OCI-LY1 (cell line): ENCODE measurements around the gene IQCF5.

ENCODE experiments used
- CTCF ChIP-seq: fragments of 200-600 bp; sonication (generic), shearing (Covaris generic); IDR thresholded peaks from 2 replicates; pipeline ENCODE4 v1.5.1; 2017; ENCODE audit warnings: mild to moderate bottlenecking, antibody characterized with exemption, low read length, moderate library complexity, mixed read lengths
- EZH2 ChIP-seq: fragments of 200-600 bp; sonication (generic), shearing (Covaris generic); IDR thresholded peaks from 2 replicates; pipeline ENCODE4 v1.8.0; 2017; ENCODE audit warnings: borderline replicate concordance, mixed run types, mild to moderate bottlenecking, antibody characterized with exemption, low read length, moderate library complexity, mixed read lengths

DNA sequence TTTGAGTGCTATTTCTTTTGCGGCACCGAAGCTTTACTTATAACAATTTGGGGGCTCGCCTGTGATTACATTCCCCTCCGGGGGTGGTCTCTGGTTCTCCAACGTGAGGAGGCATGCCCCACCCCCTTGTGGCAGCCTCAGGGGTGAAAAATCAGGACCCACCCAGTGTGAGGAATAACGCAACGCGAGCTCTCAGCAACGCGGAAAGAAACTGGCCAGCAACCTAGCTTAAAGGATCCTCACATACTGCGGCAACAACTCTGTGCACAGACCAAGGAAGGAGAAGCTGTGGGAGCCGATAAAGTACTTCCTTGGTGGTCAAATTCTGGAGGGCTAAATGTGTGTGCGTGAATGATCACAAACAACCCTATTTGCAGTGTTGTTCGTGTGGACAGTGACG is 22.0 kb upstream of the IQCF5 start:
- TF ChIP-seq CTCF, result no peak
- no peak for TF ChIP-seq EZH2
